ENCODE measurements around the gene MIB2.

Gene MIB2

GRCh38 chr1:1617516-1617915, 2.2 kb downstream of the MIB2 start:
- no peaks in the 10 kb centered on the region for H3K27me3 ChIP-seq (ENCODE audit: insufficient read depth, poor library complexity, severe bottlenecking)
- no peak overlapping the region for H3K27ac ChIP-seq (replicated peaks)
- DNase-seq (ENCODE audit: low read depth in 1 of 2, low spot score in 1 of 2) = no peak
- H3K4me3 ChIP-seq (replicated peaks; ENCODE audit: insufficient read depth, low read length) = no peak overlapping the region
- TF ChIP-seq SPI1 (IDR thresholded peaks at IDR 0.05; ENCODE audit: borderline replicate concordance, low read depth) (no peak), GABPA (IDR thresholded peaks at IDR 0.05; ENCODE audit: low read depth) (no peak), REST (IDR thresholded peaks at IDR 0.05; ENCODE audit: insufficient replicate concordance, low read depth) (no peak), POLR2AphosphoS5 (IDR thresholded peaks at IDR 0.05; ENCODE audit: low read depth) (no peak), CTCF (IDR thresholded peaks at IDR 0.05; ENCODE audit: insufficient read depth, low read length) (no peak)

GRCh38 chr1:1617925-1618324, 2.6 kb downstream of the MIB2 start:
- Histone ChIP-seq H3K27me3 (ENCODE audit: insufficient read depth, poor library complexity, severe bottlenecking) (no peaks in the 10 kb centered on the region), H3K4me3 (replicated peaks; ENCODE audit: insufficient read depth, low read length) (no peak overlapping the region), H3K27ac (replicated peaks) (no peak overlapping the region)
- no peak for TF ChIP-seq SPI1 (IDR thresholded peaks at IDR 0.05; ENCODE audit: borderline replicate concordance, low read depth)
- TF ChIP-seq GABPA (IDR thresholded peaks at IDR 0.05; ENCODE audit: low read depth) = no peak
- TF ChIP-seq CTCF (IDR thresholded peaks at IDR 0.05; ENCODE audit: insufficient read depth, low read length) = no peak
- no peak for TF ChIP-seq REST (IDR thresholded peaks at IDR 0.05; ENCODE audit: insufficient replicate concordance, low read depth)
- TF ChIP-seq POLR2AphosphoS5 (IDR thresholded peaks at IDR 0.05; ENCODE audit: low read depth) = no peak
- DNase-seq (ENCODE audit: low read depth in 1 of 2, low spot score in 1 of 2) = no peak

- no peaks in the 10 kb centered on the region for H3K27me3 ChIP-seq (ENCODE audit: insufficient read depth, poor library complexity, severe bottlenecking)
- H3K4me3 ChIP-seq (replicated peaks; ENCODE audit: insufficient read depth, low read length) = no peak overlapping the region
- DNase-seq (ENCODE audit: low read depth in 1 of 2, low spot score in 1 of 2) = no peak
- no peak overlapping the region for H3K27ac ChIP-seq (replicated peaks)
- TF ChIP-seq GABPA (IDR thresholded peaks at IDR 0.05; ENCODE audit: low read depth) (no peak), REST (IDR thresholded peaks at IDR 0.05; ENCODE audit: insufficient replicate concordance, low read depth) (no peak), POLR2AphosphoS5 (IDR thresholded peaks at IDR 0.05; ENCODE audit: low read depth) (no peak), CTCF (IDR thresholded peaks at IDR 0.05; ENCODE audit: insufficient read depth, low read length) (no peak)
These were observed 3.2 kb downstream of the MIB2 start for GRCh38 chr1:1618396-1619068.

Measured in HL-60 (cell line).